ENCODE data around the gene MYL12B.

DNA sequence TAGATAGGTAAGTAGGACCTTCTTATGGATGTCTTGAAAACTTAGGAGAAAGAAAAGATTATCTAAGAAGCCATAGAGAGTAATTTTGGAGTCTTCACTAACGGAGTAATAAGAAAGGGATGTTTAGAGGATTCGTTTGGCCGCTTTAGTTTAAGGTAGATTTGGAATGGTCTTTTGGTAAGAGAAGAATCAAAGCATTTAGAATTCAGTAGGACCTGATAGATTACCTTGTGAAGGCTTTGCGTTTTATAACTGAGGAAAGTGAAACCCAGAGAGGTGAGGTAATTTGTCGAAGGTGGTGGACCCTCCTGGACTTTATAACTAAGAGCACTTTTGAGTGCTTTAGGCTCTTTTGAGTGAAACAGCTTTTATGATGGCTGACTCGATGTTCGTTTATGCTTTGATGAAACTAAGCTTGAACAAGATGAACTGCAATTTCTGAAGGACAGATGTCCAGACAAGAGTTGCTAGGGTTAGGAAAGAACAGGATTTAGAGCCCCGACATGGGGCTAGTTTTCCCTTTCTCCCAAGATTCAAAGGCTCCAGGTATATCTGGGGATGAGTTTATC lies 1.3 kb downstream of the MYL12B start:
- no peak for TF ChIP-seq CTCF (IDR thresholded peaks at IDR 0.05)
- TF ChIP-seq ZFX (IDR thresholded peaks at IDR 0.05; ENCODE audit: borderline replicate concordance), result no peak

Measured in 22Rv1 (cell line).